Osteoblast (primary cell): ENCODE data around the gene DYNC1I2. TPM values are rescaled to one million over a fixed set of nuclear protein-coding genes. Genes with fewer than 3 reads are reported as not detected.

ENCODE experiments used
- DNase-seq: peaks from one replicate; pipeline ENCODE4 v3.0.0; 2011; ENCODE audit warnings: low spot score, mixed read lengths; ENCODE audit not compliant: insufficient read length; ENCODE audit errors: missing footprints
- H2AFZ ChIP-seq: 2 replicates; pipeline ENCODE4 v1.6.0; 2011; ENCODE audit warnings: mild to moderate bottlenecking, low read length
- H3K27ac ChIP-seq: 2 replicates; pipeline ENCODE4 v1.5.1; 2011; ENCODE audit warnings: mild to moderate bottlenecking, low read depth, low read length, moderate library complexity
- H3K27me3 ChIP-seq: 2 replicates; pipeline ENCODE4 v1.6.0; 2012; ENCODE audit warnings: mild to moderate bottlenecking, control low read depth, inconsistent platforms, low read length, moderate library complexity; ENCODE audit not compliant: insufficient read depth
- H3K36me3 ChIP-seq: 2 replicates; pipeline ENCODE4 v1.5.1; 2011; ENCODE audit warnings: mild to moderate bottlenecking, low read length, control low read depth, moderate library complexity; ENCODE audit not compliant: insufficient read depth
- H3K4me1 ChIP-seq: 2 replicates; pipeline ENCODE4 v1.5.1; 2011; ENCODE audit warnings: mild to moderate bottlenecking, low read length, control low read depth, moderate library complexity; ENCODE audit not compliant: insufficient read depth
- H3K4me2 ChIP-seq: 2 replicates; pipeline ENCODE4 v1.6.0; 2011; ENCODE audit warnings: mild to moderate bottlenecking, low read length; ENCODE audit not compliant: insufficient read depth
- H3K4me3 ChIP-seq: fragments of 200-600 bp; sonication (generic); 3 replicates; pipeline ENCODE4 v1.5.1; 2012; ENCODE audit warnings: mild to moderate bottlenecking, low read length, inconsistent platforms; ENCODE audit not compliant: insufficient read depth
- H3K79me2 ChIP-seq: 2 replicates; pipeline ENCODE4 v1.6.0; 2012; ENCODE audit warnings: mild to moderate bottlenecking, low read length, control low read depth, inconsistent platforms; ENCODE audit not compliant: insufficient read depth
- H3K9me3 ChIP-seq: 2 replicates; pipeline ENCODE4 v1.5.1; 2011; ENCODE audit warnings: low read depth, low read length, control low read depth
- H4K20me1 ChIP-seq: 2 replicates; pipeline ENCODE4 v1.6.0; 2012; ENCODE audit warnings: mild to moderate bottlenecking, low read length, control low read depth; ENCODE audit not compliant: insufficient read depth
- total RNA-seq: library from RNA; depleted of rRNA; stranded (reverse); fragments of >200 nt; gene quantifications from 2 replicates; pipeline ENCODE4 v1.2.3, GENCODE V29; 2012
- TF ChIP-seq, protein P1 (sequence below): IDR thresholded peaks from 2 replicates; pipeline ENCODE4 v1.5.1; 2011; ENCODE audit warnings: mild to moderate bottlenecking, low read depth, low read length, moderate library complexity; ENCODE audit errors: extremely low read depth

DYNC1I2 gene
- total RNA-seq: 109 and 110 TPM in 2 replicates

DNA sequence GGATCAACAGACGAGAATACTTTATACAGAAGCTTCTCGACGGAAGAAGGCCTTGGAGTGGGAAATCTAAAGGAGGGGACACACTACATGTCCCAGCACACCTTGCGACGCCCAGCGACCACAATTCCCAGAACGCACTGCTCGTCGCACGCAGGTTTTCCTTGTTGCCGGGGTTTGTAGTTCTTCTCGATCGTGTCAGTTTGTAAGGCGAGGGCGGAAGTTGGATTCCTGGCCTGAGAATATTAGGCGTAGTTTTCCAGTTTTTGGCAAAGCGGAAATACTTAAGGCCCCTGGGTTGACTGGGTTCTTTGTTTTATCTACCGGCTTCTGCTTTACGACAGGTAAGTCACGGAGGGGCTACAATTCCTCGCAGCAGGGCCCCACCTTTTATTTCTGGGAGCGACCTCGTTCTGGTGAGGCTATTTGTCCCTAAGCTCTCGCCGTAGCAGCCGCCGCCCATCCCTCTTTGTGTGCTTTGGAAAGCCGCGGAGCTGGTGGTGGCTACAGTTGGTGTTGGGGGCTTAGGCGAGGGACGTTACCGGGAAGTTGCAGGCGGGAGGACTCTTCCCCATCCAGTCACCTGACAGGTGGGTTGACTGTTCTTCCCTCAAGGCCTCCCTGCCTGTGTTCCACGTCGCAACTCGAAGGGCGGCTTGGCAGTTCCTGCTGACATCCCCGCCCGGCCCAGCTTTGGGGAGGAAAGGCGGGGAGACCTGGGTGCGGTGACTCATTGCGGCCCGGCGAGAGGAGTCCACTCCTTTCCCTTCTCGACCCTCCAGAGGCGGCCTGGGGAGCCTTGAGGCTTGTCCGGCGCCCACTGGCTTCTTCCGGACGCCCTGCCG lies at the start of gene DYNC1I2:
TSS of gene DYNC1I2 (plus strand) at position 183 of the 842 bp plus-strand sequence. CDS start 2,687 bp downstream, outside the sequence.
- TF ChIP-seq, protein P1, sequence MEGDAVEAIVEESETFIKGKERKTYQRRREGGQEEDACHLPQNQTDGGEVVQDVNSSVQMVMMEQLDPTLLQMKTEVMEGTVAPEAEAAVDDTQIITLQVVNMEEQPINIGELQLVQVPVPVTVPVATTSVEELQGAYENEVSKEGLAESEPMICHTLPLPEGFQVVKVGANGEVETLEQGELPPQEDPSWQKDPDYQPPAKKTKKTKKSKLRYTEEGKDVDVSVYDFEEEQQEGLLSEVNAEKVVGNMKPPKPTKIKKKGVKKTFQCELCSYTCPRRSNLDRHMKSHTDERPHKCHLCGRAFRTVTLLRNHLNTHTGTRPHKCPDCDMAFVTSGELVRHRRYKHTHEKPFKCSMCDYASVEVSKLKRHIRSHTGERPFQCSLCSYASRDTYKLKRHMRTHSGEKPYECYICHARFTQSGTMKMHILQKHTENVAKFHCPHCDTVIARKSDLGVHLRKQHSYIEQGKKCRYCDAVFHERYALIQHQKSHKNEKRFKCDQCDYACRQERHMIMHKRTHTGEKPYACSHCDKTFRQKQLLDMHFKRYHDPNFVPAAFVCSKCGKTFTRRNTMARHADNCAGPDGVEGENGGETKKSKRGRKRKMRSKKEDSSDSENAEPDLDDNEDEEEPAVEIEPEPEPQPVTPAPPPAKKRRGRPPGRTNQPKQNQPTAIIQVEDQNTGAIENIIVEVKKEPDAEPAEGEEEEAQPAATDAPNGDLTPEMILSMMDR: no peak
- Histone ChIP-seq H3K4me1 (peaks cover 11% of the 10 kb centered on the region), H3K36me3 (peaks cover 9% of the 10 kb centered on the region), H3K79me2 (peaks cover 50% of the 10 kb centered on the region), H3K27me3 (peaks cover 4% of the 10 kb centered on the region), H2AFZ (peak within 1 kb of the TSS; percentile 99), H4K20me1 (peaks cover 15% of the 10 kb centered on the region), H3K4me3 (peak within 1 kb of the TSS; percentile 98), H3K27ac (peak within 1 kb of the TSS; percentile 82), H3K4me2 (peak within 1 kb of the TSS; percentile 85), H3K9me3 (no peaks in the 10 kb centered on the region)
- peak; percentile 92 for DNase-seq

GRCh38 chr2:171651667-171652415 lies 35.4 kb upstream of the DYNC1I2 start:
- Histone ChIP-seq H3K27ac (no peak overlapping the region), H3K79me2 (no peaks in the 10 kb centered on the region), H3K4me1 (peaks cover 6% of the 10 kb centered on the region), H3K27me3 (no peaks in the 10 kb centered on the region), H3K9me3 (peaks cover 3% of the 10 kb centered on the region), H3K36me3 (no peaks in the 10 kb centered on the region), H4K20me1 (no peaks in the 10 kb centered on the region), H2AFZ (no peak overlapping the region), H3K4me2 (no peak overlapping the region), H3K4me3 (no peak overlapping the region)
- TF ChIP-seq, protein P1: no peak
- no peak for DNase-seq

- TF ChIP-seq, protein P1: no peak
- Histone ChIP-seq H3K9me3 (peaks cover 3% of the 10 kb centered on the region), H3K79me2 (no peaks in the 10 kb centered on the region), H3K4me3 (no peak overlapping the region), H3K27me3 (no peaks in the 10 kb centered on the region), H3K4me2 (peak overlapping the region; percentile 3), H3K36me3 (no peaks in the 10 kb centered on the region), H3K4me1 (peaks cover 6% of the 10 kb centered on the region), H4K20me1 (no peaks in the 10 kb centered on the region), H2AFZ (no peak overlapping the region), H3K27ac (no peak overlapping the region)
- peak; percentile 87 for DNase-seq
These were observed 34.9 kb upstream of the DYNC1I2 start for GRCh38 chr2:171652416-171652785.

DNA sequence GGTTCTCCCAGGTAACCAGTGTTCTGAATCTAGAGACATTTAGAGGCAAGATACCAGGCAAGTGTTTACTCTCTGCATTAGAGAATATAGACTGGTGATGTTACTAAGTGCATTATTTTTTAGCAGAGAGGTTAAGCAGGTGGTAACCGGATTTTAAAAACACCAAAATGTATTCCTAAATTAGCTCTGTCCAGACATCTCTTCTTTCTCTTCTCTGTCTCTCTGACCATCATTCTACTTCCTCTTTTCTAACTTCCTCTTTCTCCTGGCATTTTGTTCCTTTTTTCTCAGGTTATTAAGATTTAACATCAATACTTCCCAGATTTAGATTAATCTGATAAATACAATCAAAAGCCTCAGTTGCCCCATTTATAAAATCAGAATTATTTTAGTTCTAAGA lies 31.7 kb upstream of the DYNC1I2 start:
- Histone ChIP-seq H4K20me1 (no peaks in the 10 kb centered on the region), H3K4me3 (no peak overlapping the region), H3K4me1 (peaks cover 6% of the 10 kb centered on the region), H2AFZ (no peak overlapping the region), H3K9me3 (peaks cover 3% of the 10 kb centered on the region), H3K79me2 (no peaks in the 10 kb centered on the region), H3K27me3 (peaks cover 14% of the 10 kb centered on the region), H3K4me2 (no peak overlapping the region), H3K36me3 (no peaks in the 10 kb centered on the region), H3K27ac (no peak overlapping the region)
- TF ChIP-seq, protein P1: no peak
- DNase-seq: no peak
